IPS-20b (cell line): ENCODE data around the gene SEC24C.
A peak's percentile ranks its signal among the peaks of the same experiment; 100 is the strongest.

Experiments used
- H3K27ac ChIP-seq: one replicate; pipeline ENCODE4 v1.5.1; 2013; ENCODE audit warnings: low read length
- H3K27me3 ChIP-seq: 2 replicates; pipeline ENCODE4 v1.6.1; 2013; ENCODE audit warnings: mild to moderate bottlenecking, low read length, inconsistent platforms; ENCODE audit not compliant: insufficient read depth
- H3K36me3 ChIP-seq: 2 replicates; pipeline ENCODE4 v1.6.1; 2013; ENCODE audit warnings: low read depth, mild to moderate bottlenecking, inconsistent platforms, low read length, moderate library complexity; ENCODE audit not compliant: insufficient read depth
- H3K4me1 ChIP-seq: 2 replicates; pipeline ENCODE4 v1.6.1; 2013; ENCODE audit warnings: mild to moderate bottlenecking, control low read depth, inconsistent platforms, low read length, moderate library complexity; ENCODE audit not compliant: insufficient read depth
- H3K4me3 ChIP-seq: 2 replicates; pipeline ENCODE4 v1.5.1; 2013; ENCODE audit warnings: mild to moderate bottlenecking, low read length, inconsistent platforms
- H3K9ac ChIP-seq: 2 replicates; pipeline ENCODE4 v1.6.1; 2013; ENCODE audit warnings: low read depth, mild to moderate bottlenecking, inconsistent platforms, low read length, moderate library complexity
- H3K9me3 ChIP-seq: 2 replicates; pipeline ENCODE4 v1.6.1; 2013; ENCODE audit warnings: mild to moderate bottlenecking, low read depth, low read length, inconsistent platforms; ENCODE audit not compliant: insufficient read depth

SEC24C gene

GRCh38 chr10:73810735-73811465 is 66.7 kb downstream of the SEC24C start:
- Histone ChIP-seq H3K27ac (no peak overlapping the region), H3K9ac (peak overlapping the region; percentile 67; the same call in 1 of the 2 replicates), H3K4me3 (peak overlapping the region; percentile 76), H3K9me3 (no peaks in the 10 kb centered on the region), H3K36me3 (peaks cover 41% of the 10 kb centered on the region), H3K27me3 (no peaks in the 10 kb centered on the region), H3K4me1 (no peaks in the 10 kb centered on the region; the same call in 1 of the 2 replicates)

GRCh38 chr10:73812657-73813056 is 68.5 kb downstream of the SEC24C start:
- Histone ChIP-seq H3K4me3 (no peak overlapping the region), H3K4me1 (no peaks in the 10 kb centered on the region; the same call in 1 of the 2 replicates), H3K36me3 (peaks cover 34% of the 10 kb centered on the region), H3K9ac (no peak overlapping the region), H3K27ac (no peak overlapping the region), H3K9me3 (no peaks in the 10 kb centered on the region), H3K27me3 (no peaks in the 10 kb centered on the region)

GRCh38 chr10:73813333-73813732 is 69.2 kb downstream of the SEC24C start:
- no peak overlapping the region for H3K27ac ChIP-seq
- H3K4me1 ChIP-seq: no peaks in the 10 kb centered on the region; the same call in 1 of the 2 replicates
- no peak overlapping the region for H3K4me3 ChIP-seq
- no peaks in the 10 kb centered on the region for H3K27me3 ChIP-seq
- no peak overlapping the region for H3K9ac ChIP-seq
- H3K9me3 ChIP-seq: no peaks in the 10 kb centered on the region
- H3K36me3 ChIP-seq: peaks cover 27% of the 10 kb centered on the region

- Histone ChIP-seq H3K36me3 (peaks cover 26% of the 10 kb centered on the region), H3K9ac (no peak overlapping the region), H3K27ac (no peak overlapping the region), H3K4me1 (no peaks in the 10 kb centered on the region; the same call in 1 of the 2 replicates), H3K4me3 (no peak overlapping the region), H3K9me3 (no peaks in the 10 kb centered on the region), H3K27me3 (no peaks in the 10 kb centered on the region)
Observed at GRCh38 chr10:73814276-73814895, 70.2 kb downstream of the SEC24C start.

GRCh38 chr10:73814896-73815718 is 70.9 kb downstream of the SEC24C start:
- no peaks in the 10 kb centered on the region for H3K27me3 ChIP-seq
- H3K9me3 ChIP-seq: no peaks in the 10 kb centered on the region
- H3K9ac ChIP-seq: no peak overlapping the region
- H3K27ac ChIP-seq: no peak overlapping the region
- no peaks in the 10 kb centered on the region; the same call in 1 of the 2 replicates for H3K4me1 ChIP-seq
- no peak overlapping the region for H3K4me3 ChIP-seq
- peaks cover 26% of the 10 kb centered on the region for H3K36me3 ChIP-seq

- no peak overlapping the region for H3K27ac ChIP-seq
- no peaks in the 10 kb centered on the region; the same call in 1 of the 2 replicates for H3K4me1 ChIP-seq
- no peaks in the 10 kb centered on the region for H3K9me3 ChIP-seq
- no peak overlapping the region for H3K4me3 ChIP-seq
- H3K36me3 ChIP-seq: peaks cover 26% of the 10 kb centered on the region
- H3K27me3 ChIP-seq: no peaks in the 10 kb centered on the region
- no peak overlapping the region for H3K9ac ChIP-seq
Observed at GRCh38 chr10:73815719-73816030, 71.5 kb downstream of the SEC24C start.

- Histone ChIP-seq H3K4me3 (no peak overlapping the region), H3K9me3 (no peaks in the 10 kb centered on the region), H3K4me1 (no peaks in the 10 kb centered on the region; the same call in 1 of the 2 replicates), H3K36me3 (peaks cover 26% of the 10 kb centered on the region), H3K27me3 (no peaks in the 10 kb centered on the region), H3K9ac (no peak overlapping the region), H3K27ac (no peak overlapping the region)
Observed at GRCh38 chr10:73816917-73817729, 73.0 kb downstream of the SEC24C start.

GRCh38 chr10:73817826-73818225 is 73.7 kb downstream of the SEC24C start:
- peaks cover 26% of the 10 kb centered on the region for H3K36me3 ChIP-seq
- H3K4me1 ChIP-seq: no peaks in the 10 kb centered on the region
- H3K9me3 ChIP-seq: no peaks in the 10 kb centered on the region
- no peaks in the 10 kb centered on the region for H3K27me3 ChIP-seq
- no peak overlapping the region for H3K9ac ChIP-seq
- H3K27ac ChIP-seq: no peak overlapping the region
- no peak overlapping the region for H3K4me3 ChIP-seq

GRCh38 chr10:73818402-73818801 is 74.2 kb downstream of the SEC24C start:
- H3K9ac ChIP-seq: no peak overlapping the region
- H3K9me3 ChIP-seq: no peaks in the 10 kb centered on the region
- H3K27me3 ChIP-seq: no peaks in the 10 kb centered on the region
- H3K4me3 ChIP-seq: no peak overlapping the region
- H3K4me1 ChIP-seq: no peaks in the 10 kb centered on the region
- H3K36me3 ChIP-seq: peaks cover 27% of the 10 kb centered on the region
- H3K27ac ChIP-seq: no peak overlapping the region

GRCh38 chr10:73819081-73819480 is 74.9 kb downstream of the SEC24C start:
- no peaks in the 10 kb centered on the region for H3K9me3 ChIP-seq
- H3K9ac ChIP-seq: no peak overlapping the region
- no peak overlapping the region for H3K4me3 ChIP-seq
- H3K27me3 ChIP-seq: no peaks in the 10 kb centered on the region
- H3K4me1 ChIP-seq: no peaks in the 10 kb centered on the region
- peaks cover 27% of the 10 kb centered on the region for H3K36me3 ChIP-seq
- H3K27ac ChIP-seq: no peak overlapping the region

GRCh38 chr10:73819513-73820093 is 75.4 kb downstream of the SEC24C start:
- H3K27ac ChIP-seq: no peak overlapping the region
- no peaks in the 10 kb centered on the region for H3K4me1 ChIP-seq
- no peaks in the 10 kb centered on the region for H3K27me3 ChIP-seq
- H3K9me3 ChIP-seq: no peaks in the 10 kb centered on the region
- peaks cover 25% of the 10 kb centered on the region; the same call in 1 of the 2 replicates for H3K36me3 ChIP-seq
- no peak overlapping the region for H3K9ac ChIP-seq
- no peak overlapping the region for H3K4me3 ChIP-seq
